HEK293T (cell line): ENCODE data around the gene TMUB1.

ENCODE experiments used
- CTCF ChIA-PET: fragments of 350-600 bp; formaldehyde crosslinking; extraction: SDS; loops from one replicate; lab custom pipeline; 2021; ENCODE audit warnings: antibody characterized with exemption, inconsistent platforms; lab: Yijun Ruan, JAX
- POLR2A ChIA-PET: fragments of 350-600 bp; formaldehyde crosslinking; extraction: SDS; loops from one replicate; lab custom pipeline; 2020; ENCODE audit warnings: antibody characterized with exemption, inconsistent platforms; lab: Yijun Ruan, JAX
- DNase-seq: peaks from one replicate; pipeline ENCODE4 v3.0.0; 2012; ENCODE audit warnings: mixed read lengths; ENCODE audit errors: extremely low spot score
- ARNT ChIP-seq: fragments of 450-650 bp; IDR thresholded peaks from 2 replicates; pipeline ENCODE4 v1.6.1; 2017; ENCODE audit warnings: mild to moderate bottlenecking
- BHLHE40 ChIP-seq: fragments of 450-650 bp; IDR thresholded peaks from 2 replicates; pipeline ENCODE4 v1.6.1; 2016; ENCODE audit warnings: mild to moderate bottlenecking, moderate library complexity, borderline replicate concordance
- CTBP1 ChIP-seq: fragments of 450-650 bp; IDR thresholded peaks from 2 replicates; pipeline ENCODE4 v1.6.1; 2016; ENCODE audit warnings: borderline replicate concordance
- ELF4 ChIP-seq: fragments of 450-650 bp; IDR thresholded peaks from 2 replicates; pipeline ENCODE4 v1.6.1; 2017; ENCODE audit warnings: antibody characterized with exemption
- FOXA1 ChIP-seq: fragments of 450-650 bp; IDR thresholded peaks from 2 replicates; pipeline ENCODE4 v1.6.1; 2016; ENCODE audit warnings: mild to moderate bottlenecking
- FOXK2 ChIP-seq: fragments of 450-650 bp; IDR thresholded peaks from 2 replicates; pipeline ENCODE4 v1.6.1; 2016; ENCODE audit warnings: mild to moderate bottlenecking
- FOXM1 ChIP-seq: fragments of 450-650 bp; IDR thresholded peaks from 2 replicates; pipeline ENCODE4 v1.6.1; 2017; ENCODE audit warnings: mild to moderate bottlenecking, borderline replicate concordance
- HDGF ChIP-seq: fragments of 450-650 bp; IDR thresholded peaks from 2 replicates; pipeline ENCODE4 v1.6.1; 2017; ENCODE audit warnings: antibody characterized with exemption, borderline replicate concordance
- L3MBTL2 ChIP-seq: fragments of 450-650 bp; conservative IDR thresholded peaks from 2 replicates; pipeline ENCODE4 v1.6.1; 2016; ENCODE audit warnings: mild to moderate bottlenecking
- LEF1 ChIP-seq: fragments of 450-650 bp; IDR thresholded peaks from 2 replicates; pipeline ENCODE4 v1.6.1; 2017; ENCODE audit warnings: mild to moderate bottlenecking, borderline replicate concordance
- NFRKB ChIP-seq: fragments of 450-650 bp; IDR thresholded peaks from 2 replicates; pipeline ENCODE4 v1.6.1; 2016; ENCODE audit warnings: mild to moderate bottlenecking, moderate library complexity
- PKNOX1 ChIP-seq: fragments of 450-650 bp; IDR thresholded peaks from 2 replicates; pipeline ENCODE4 v1.6.1; 2016
- SP1 ChIP-seq: fragments of 450-650 bp; IDR thresholded peaks from 2 replicates; pipeline ENCODE4 v1.6.1; 2017
- SUZ12 ChIP-seq: fragments of 450-650 bp; IDR thresholded peaks from 2 replicates; pipeline ENCODE4 v1.6.1; 2016; ENCODE audit warnings: mild to moderate bottlenecking
- TARDBP ChIP-seq: fragments of 450-650 bp; IDR thresholded peaks from 2 replicates; pipeline ENCODE4 v1.6.1; 2016
- ZNF384 ChIP-seq: fragments of 450-650 bp; IDR thresholded peaks from 2 replicates; pipeline ENCODE4 v1.6.1; 2016

TMUB1 gene

GRCh38 chr7:151053096-151053495 lies 30.2 kb downstream of the TMUB1 start:
- DNase-seq = no peak
- CTCF ChIA-PET = no interaction called here

GRCh38 chr7:151051108-151051507 lies 32.2 kb downstream of the TMUB1 start:
- no peak for DNase-seq
- no peak for TF ChIP-seq SUZ12
- no peak for TF ChIP-seq ARNT
- no peak for TF ChIP-seq NFRKB
- no peak for TF ChIP-seq HDGF
- TF ChIP-seq L3MBTL2 = no peak
- TF ChIP-seq FOXK2 = no peak
- no peak for TF ChIP-seq PKNOX1
- TF ChIP-seq FOXM1 = no peak
- no peak for TF ChIP-seq FOXA1
- TF ChIP-seq LEF1 = no peak
- TF ChIP-seq ZNF384 = no peak
- no peak for TF ChIP-seq CTBP1
- ChIA-PET POLR2A (interaction anchor here (1.0 kb wide), 2 partner anchors 8 to 23 kb away, joined by 3 to 4 read pairs; partner anchors contain the start of genes ABCB8 and SLC4A2), CTCF (no interaction called here)

More at GRCh38 chr7:151053096-151053495, 30.2 kb downstream of the TMUB1 start:
- POLR2A ChIA-PET = interaction anchor here (1.4 kb wide), 1 partner anchor 28 kb away, joined by 5 read pairs; the partner anchor contains the start of gene FASTK
- TF ChIP-seq HDGF (no peak), SP1 (no peak), L3MBTL2 (no peak), ELF4 (no peak), TARDBP (no peak), NFRKB (no peak), ZNF384 (no peak), ARNT (no peak), FOXA1 (no peak)

GRCh38 chr7:151048911-151049463 lies 34.3 kb downstream of the TMUB1 start:
- ChIA-PET POLR2A (no interaction called here), CTCF (interaction anchor here (0.6 kb wide), 1 partner anchor 456 kb away, joined by 4 read pairs; no protein-coding TSS in a partner anchor)
- DNase-seq = no peak
- TF ChIP-seq FOXM1 = no peak
- TF ChIP-seq L3MBTL2 = no peak
- no peak for TF ChIP-seq BHLHE40
- TF ChIP-seq HDGF = no peak
- TF ChIP-seq SP1 = no peak
- TF ChIP-seq SUZ12 = no peak

GRCh38 chr7:151047976-151048815 lies 35.1 kb downstream of the TMUB1 start, which contains the start of gene ASIC3:
Gene ASIC3, plus strand, starts transcription at chr7:151048531. Its CDS starts 355 bp downstream, at chr7:151048886.
- no peak for DNase-seq

GRCh38 chr7:151046603-151047573 lies 36.4 kb downstream of the TMUB1 start:
- ChIA-PET CTCF (interaction anchor here (1.6 kb wide), 1 partner anchor 18 kb away, joined by 3 read pairs; no protein-coding TSS in a partner anchor), POLR2A (interaction anchor here (2.0 kb wide), 1 partner anchor 8 kb away, joined by 6 read pairs; no protein-coding TSS in a partner anchor)
- DNase-seq = no peak
- no peak for TF ChIP-seq CTBP1
- TF ChIP-seq PKNOX1 = no peak
- TF ChIP-seq BHLHE40 = no peak
- TF ChIP-seq NFRKB = no peak
- no peak for TF ChIP-seq LEF1
- TF ChIP-seq SUZ12 = no peak
- no peak for TF ChIP-seq ARNT
- no peak for TF ChIP-seq FOXA1

More at GRCh38 chr7:151047976-151048815, 35.1 kb downstream of the TMUB1 start, which contains the start of gene ASIC3:
- CTCF ChIA-PET = interaction anchor here (0.6 to 1.6 kb wide), 2 partner anchors 19 to 457 kb away, joined by 3 to 4 read pairs; no protein-coding TSS in a partner anchor
- POLR2A ChIA-PET = no interaction called here
- no peak for TF ChIP-seq FOXM1
- no peak for TF ChIP-seq BHLHE40
- TF ChIP-seq ARNT = no peak
- TF ChIP-seq NFRKB = no peak
- no peak for TF ChIP-seq CTBP1

GRCh38 chr7:151045967-151046366 lies 37.3 kb downstream of the TMUB1 start:
- ChIA-PET CTCF (no interaction called here), POLR2A (interaction anchor here (2.0 kb wide), 1 partner anchor 9 kb away, joined by 6 read pairs; no protein-coding TSS in a partner anchor)
- DNase-seq = no peak
- no peak for TF ChIP-seq SUZ12
- no peak for TF ChIP-seq ARNT
- no peak for TF ChIP-seq L3MBTL2
- TF ChIP-seq FOXA1 = no peak
- no peak for TF ChIP-seq BHLHE40
- no peak for TF ChIP-seq LEF1
- no peak for TF ChIP-seq TARDBP
- TF ChIP-seq FOXM1 = no peak
- TF ChIP-seq ZNF384 = no peak
- TF ChIP-seq NFRKB = no peak
- no peak for TF ChIP-seq PKNOX1
- TF ChIP-seq HDGF = no peak
- no peak for TF ChIP-seq FOXK2
